Fibroblast of lung (primary cell): ENCODE data around the gene ANK2. TPM values are rescaled to one million over a fixed set of nuclear protein-coding genes. Genes with fewer than 3 reads are reported as not detected.

Source experiments
- DNase-seq, 2 donors: peaks; one replicate each; pipeline versions ENCODE4 v3.0.0 to v3.0.0-alpha.2; 2010; ENCODE audit warnings: low read depth in 2 of 2
- H2AFZ ChIP-seq: 2 replicates; pipeline ENCODE4 v1.5.1; 2012; ENCODE audit warnings: low read length, control low read depth, inconsistent platforms
- H3K27ac ChIP-seq: 2 replicates; pipeline ENCODE4 v1.5.1; 2011; ENCODE audit warnings: low read length, control low read depth; ENCODE audit not compliant: insufficient read depth
- H3K27me3 ChIP-seq: 2 replicates; pipeline ENCODE4 v1.5.1; 2011; ENCODE audit warnings: mild to moderate bottlenecking, low read length; ENCODE audit not compliant: control insufficient read depth, insufficient read depth
- H3K36me3 ChIP-seq: 2 replicates; pipeline ENCODE4 v1.5.1; 2011; ENCODE audit warnings: low read length; ENCODE audit not compliant: control insufficient read depth, insufficient read depth
- H3K4me1 ChIP-seq: 2 replicates; pipeline ENCODE4 v1.5.1; 2011; ENCODE audit warnings: low read length; ENCODE audit not compliant: control insufficient read depth, insufficient read depth; ENCODE audit errors: extremely low read depth
- H3K4me2 ChIP-seq: 2 replicates; pipeline ENCODE4 v1.5.1; 2011; ENCODE audit warnings: low read length, control low read depth; ENCODE audit not compliant: insufficient read depth; ENCODE audit errors: extremely low read depth
- H3K4me3 ChIP-seq, 4 experiments: fragments of 200-600 bp in 1 of 4; sonication (generic) in 1 of 4; replicated peaks in 1 of 4; 2 replicates each; pipeline ENCODE4 v1.5.1; 2011 to 2016; ENCODE audit warnings: low read length in 4 of 4, low read depth in 3 of 4, mild to moderate bottlenecking in 3 of 4, control low read depth in 2 of 4, inconsistent platforms in 1 of 4, mixed read lengths in 1 of 4; ENCODE audit not compliant: insufficient read depth in 1 of 4; ENCODE audit errors: control extremely low read depth in 1 of 4
- H3K79me2 ChIP-seq: 2 replicates; pipeline ENCODE4 v1.5.1; 2012; ENCODE audit warnings: mild to moderate bottlenecking, low read length, inconsistent platforms; ENCODE audit not compliant: control insufficient read depth, insufficient read depth
- H3K9ac ChIP-seq: 2 replicates; pipeline ENCODE4 v1.5.1; 2011; ENCODE audit warnings: mild to moderate bottlenecking, low read length, control low read depth; ENCODE audit not compliant: insufficient read depth
- H3K9me3 ChIP-seq: 2 replicates; pipeline ENCODE4 v1.5.1; 2012; ENCODE audit warnings: low read depth, low read length; ENCODE audit not compliant: control insufficient read depth, insufficient read depth
- H4K20me1 ChIP-seq: 2 replicates; pipeline ENCODE4 v1.5.1; 2011; ENCODE audit warnings: low read length; ENCODE audit not compliant: control insufficient read depth, insufficient read depth; ENCODE audit errors: extremely low read depth
- EZH2 ChIP-seq: IDR thresholded peaks from 2 replicates; pipeline ENCODE4 v1.5.1; 2012; ENCODE audit warnings: low read length, control low read depth, mild to moderate bottlenecking; ENCODE audit errors: missing control alignments
- polyA plus RNA-seq, 2 donors: library from polyadenylated mRNA; depleted of rRNA in 1 of 2; stranded (reverse) in 1 of 2; unstranded in 1 of 2; fragments of >200 nt; gene quantifications; 2 replicates each; pipeline ENCODE4 v1.2.1, GENCODE V29; 2011 to 2012; ENCODE audit warnings: missing spikeins in 1 of 2
- total RNA-seq: library from RNA; depleted of rRNA; stranded (reverse); fragments of >200 nt; gene quantifications from 2 replicates; pipeline ENCODE4 v1.2.1, GENCODE V29; 2014
- TF ChIP-seq, protein P1 (sequence below), 2 donors: IDR thresholded peaks in 1 of 2; conservative IDR thresholded peaks in 1 of 2; 1 replicate in 1 of 2; 2 replicates in 1 of 2; pipeline ENCODE4 v1.5.1; 2011 to 2012; ENCODE audit warnings: low read length in 2 of 2, control low read depth in 1 of 2, inconsistent platforms in 1 of 2, low read depth in 1 of 2, mild to moderate bottlenecking in 1 of 2

ANK2 gene
- total and polyA plus RNA-seq, 2 donors (not counting 1 experiment from before 2014, with no cell fraction given) = 10.9 to 95.1 TPM

GRCh38 chr4:113040793-113041192 lies 8.7 kb upstream of the ANK2 start:
- H2AFZ ChIP-seq = no peak overlapping the region
- no peaks in the 10 kb centered on the region for H4K20me1 ChIP-seq
- no peaks in the 10 kb centered on the region for H3K4me1 ChIP-seq
- no peaks in the 10 kb centered on the region for H3K27me3 ChIP-seq
- H3K4me2 ChIP-seq = no peak overlapping the region
- H3K27ac ChIP-seq = no peak overlapping the region
- no peak overlapping the region for H3K9ac ChIP-seq
- TF ChIP-seq EZH2 = no peak
- TF ChIP-seq, protein P1, sequence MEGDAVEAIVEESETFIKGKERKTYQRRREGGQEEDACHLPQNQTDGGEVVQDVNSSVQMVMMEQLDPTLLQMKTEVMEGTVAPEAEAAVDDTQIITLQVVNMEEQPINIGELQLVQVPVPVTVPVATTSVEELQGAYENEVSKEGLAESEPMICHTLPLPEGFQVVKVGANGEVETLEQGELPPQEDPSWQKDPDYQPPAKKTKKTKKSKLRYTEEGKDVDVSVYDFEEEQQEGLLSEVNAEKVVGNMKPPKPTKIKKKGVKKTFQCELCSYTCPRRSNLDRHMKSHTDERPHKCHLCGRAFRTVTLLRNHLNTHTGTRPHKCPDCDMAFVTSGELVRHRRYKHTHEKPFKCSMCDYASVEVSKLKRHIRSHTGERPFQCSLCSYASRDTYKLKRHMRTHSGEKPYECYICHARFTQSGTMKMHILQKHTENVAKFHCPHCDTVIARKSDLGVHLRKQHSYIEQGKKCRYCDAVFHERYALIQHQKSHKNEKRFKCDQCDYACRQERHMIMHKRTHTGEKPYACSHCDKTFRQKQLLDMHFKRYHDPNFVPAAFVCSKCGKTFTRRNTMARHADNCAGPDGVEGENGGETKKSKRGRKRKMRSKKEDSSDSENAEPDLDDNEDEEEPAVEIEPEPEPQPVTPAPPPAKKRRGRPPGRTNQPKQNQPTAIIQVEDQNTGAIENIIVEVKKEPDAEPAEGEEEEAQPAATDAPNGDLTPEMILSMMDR (conservative IDR thresholded peaks at IDR 0.05 in 1 of 2, IDR thresholded peaks at IDR 0.05 in 1 of 2; ENCODE audit: low read depth in 1 of 2, low read length in 2 of 2) = no peak
- H3K36me3 ChIP-seq = no peaks in the 10 kb centered on the region
- no peak for DNase-seq
- no peaks in the 10 kb centered on the region for H3K79me2 ChIP-seq
- H3K4me3 ChIP-seq = no peak overlapping the region
- no peaks in the 10 kb centered on the region for H3K9me3 ChIP-seq

- Histone ChIP-seq H2AFZ (no peak overlapping the region), H3K4me1 (no peaks in the 10 kb centered on the region), H3K4me2 (no peak overlapping the region), H3K27me3 (no peaks in the 10 kb centered on the region), H3K79me2 (no peaks in the 10 kb centered on the region), H4K20me1 (no peaks in the 10 kb centered on the region), H3K36me3 (no peaks in the 10 kb centered on the region), H3K4me3 (no peak overlapping the region), H3K9ac (no peak overlapping the region), H3K27ac (no peak overlapping the region), H3K9me3 (no peaks in the 10 kb centered on the region)
- DNase-seq = no peak
- TF ChIP-seq EZH2 = no peak
These were observed 7.0 kb upstream of the ANK2 start for GRCh38 chr4:113042502-113042901.

GRCh38 chr4:113043591-113043990 lies 5.9 kb upstream of the ANK2 start:
- no peak overlapping the region for H3K27ac ChIP-seq
- H3K9me3 ChIP-seq = no peaks in the 10 kb centered on the region
- H3K4me2 ChIP-seq = no peak overlapping the region
- no peaks in the 10 kb centered on the region for H4K20me1 ChIP-seq
- no peak for DNase-seq
- no peak for TF ChIP-seq EZH2
- TF ChIP-seq, protein P1 (conservative IDR thresholded peaks at IDR 0.05 in 1 of 2, IDR thresholded peaks at IDR 0.05 in 1 of 2; ENCODE audit: low read depth in 1 of 2, low read length in 2 of 2) = no peak
- no peak overlapping the region for H3K4me3 ChIP-seq
- no peaks in the 10 kb centered on the region for H3K36me3 ChIP-seq
- no peaks in the 10 kb centered on the region for H3K4me1 ChIP-seq
- H3K9ac ChIP-seq = no peak overlapping the region
- H2AFZ ChIP-seq = no peak overlapping the region
- H3K79me2 ChIP-seq = no peaks in the 10 kb centered on the region
- no peaks in the 10 kb centered on the region for H3K27me3 ChIP-seq
